Endothelial cell of umbilical vein (primary cell): ENCODE results near the gene MTG1.

Source experiments
- EZH2 ChIP-seq: IDR thresholded peaks from 2 replicates; pipeline ENCODE4 v1.6.1; 2012; ENCODE audit warnings: borderline replicate concordance, low read depth, mild to moderate bottlenecking, moderate library complexity, low read length, inconsistent platforms; ENCODE audit not compliant: severe bottlenecking
- MYC ChIP-seq: IDR thresholded peaks from one replicate; pipeline ENCODE4 v1.6.1; 2011; ENCODE audit warnings: mild to moderate bottlenecking, low read depth, low read length
- POLR2A ChIP-seq: IDR thresholded peaks from 2 replicates; pipeline ENCODE4 v1.6.1; 2012; ENCODE audit warnings: low read depth, mild to moderate bottlenecking, control low read depth, low read length
- POLR2AphosphoS5 ChIP-seq: IDR thresholded peaks from 2 replicates; pipeline ENCODE4 v1.6.1; 2012; ENCODE audit warnings: low read depth, mild to moderate bottlenecking, control low read depth, low read length, moderate library complexity; ENCODE audit not compliant: insufficient read depth
- TF ChIP-seq, protein P1 (sequence below), 2 donors: IDR thresholded peaks; 1 replicate in 1 of 2; 2 replicates in 1 of 2; pipeline ENCODE4 v1.5.1; 2011; ENCODE audit warnings: low read length in 2 of 2, mild to moderate bottlenecking in 2 of 2, moderate library complexity in 2 of 2, control low read depth in 1 of 2, inconsistent platforms in 1 of 2, low read depth in 1 of 2; ENCODE audit not compliant: insufficient read depth in 1 of 2; ENCODE audit errors: extremely low read depth in 1 of 2
- TF ChIP-seq, protein P2 (sequence below): IDR thresholded peaks from 2 replicates; pipeline ENCODE4 v1.6.1; 2011; ENCODE audit not compliant: insufficient read depth, insufficient read length

DNA sequence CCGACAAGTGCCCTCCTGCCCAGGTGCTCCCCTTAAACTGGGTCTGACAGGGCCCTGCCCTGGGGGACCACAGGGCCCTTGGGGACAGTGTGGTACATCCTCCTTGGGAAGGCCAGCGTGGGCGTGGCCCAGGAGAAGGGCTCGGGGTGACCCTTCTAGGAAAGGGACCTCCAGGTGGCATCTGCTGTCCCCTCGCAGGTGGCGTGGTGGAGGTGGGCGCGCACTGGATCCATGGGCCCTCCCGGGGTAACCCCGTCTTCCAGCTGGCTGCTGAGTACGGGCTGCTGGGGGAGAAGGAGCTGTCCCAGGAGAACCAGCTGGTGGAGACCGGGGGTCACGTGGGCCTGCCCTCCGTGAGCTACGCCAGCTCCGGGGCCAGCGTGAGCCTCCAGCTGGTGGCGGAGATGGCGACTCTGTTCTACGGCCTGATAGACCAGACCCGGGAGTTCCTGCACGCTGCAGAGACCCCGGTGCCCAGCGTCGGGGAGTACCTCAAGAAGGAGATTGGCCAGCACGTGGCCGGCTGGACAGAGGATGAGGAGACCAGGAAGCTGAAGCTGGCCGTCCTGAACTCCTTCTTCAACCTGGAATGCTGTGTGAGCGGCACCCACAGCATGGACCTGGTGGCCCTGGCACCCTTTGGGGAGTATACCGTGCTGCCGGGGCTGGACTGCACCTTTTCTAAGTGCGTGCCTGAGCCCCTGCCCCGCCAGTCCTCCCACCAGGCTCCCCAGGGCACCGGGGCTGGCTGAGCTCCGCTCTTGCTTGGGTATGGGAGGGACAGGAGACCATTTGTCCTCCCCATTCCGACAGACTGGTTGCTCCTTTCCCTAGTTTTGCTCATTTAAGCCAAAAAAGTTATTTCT lies 13.9 kb upstream of the MTG1 start:
- TF ChIP-seq POLR2AphosphoS5, result no peak
- TF ChIP-seq, protein P1, sequence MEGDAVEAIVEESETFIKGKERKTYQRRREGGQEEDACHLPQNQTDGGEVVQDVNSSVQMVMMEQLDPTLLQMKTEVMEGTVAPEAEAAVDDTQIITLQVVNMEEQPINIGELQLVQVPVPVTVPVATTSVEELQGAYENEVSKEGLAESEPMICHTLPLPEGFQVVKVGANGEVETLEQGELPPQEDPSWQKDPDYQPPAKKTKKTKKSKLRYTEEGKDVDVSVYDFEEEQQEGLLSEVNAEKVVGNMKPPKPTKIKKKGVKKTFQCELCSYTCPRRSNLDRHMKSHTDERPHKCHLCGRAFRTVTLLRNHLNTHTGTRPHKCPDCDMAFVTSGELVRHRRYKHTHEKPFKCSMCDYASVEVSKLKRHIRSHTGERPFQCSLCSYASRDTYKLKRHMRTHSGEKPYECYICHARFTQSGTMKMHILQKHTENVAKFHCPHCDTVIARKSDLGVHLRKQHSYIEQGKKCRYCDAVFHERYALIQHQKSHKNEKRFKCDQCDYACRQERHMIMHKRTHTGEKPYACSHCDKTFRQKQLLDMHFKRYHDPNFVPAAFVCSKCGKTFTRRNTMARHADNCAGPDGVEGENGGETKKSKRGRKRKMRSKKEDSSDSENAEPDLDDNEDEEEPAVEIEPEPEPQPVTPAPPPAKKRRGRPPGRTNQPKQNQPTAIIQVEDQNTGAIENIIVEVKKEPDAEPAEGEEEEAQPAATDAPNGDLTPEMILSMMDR (IDR thresholded peaks at IDR 0.05; ENCODE audit: extremely low read depth in 1 of 2, insufficient read depth in 1 of 2, low read depth in 1 of 2, low read length in 2 of 2), result no peak
- no peak for TF ChIP-seq POLR2A
- TF ChIP-seq EZH2, result no peak
- no peak for TF ChIP-seq MYC
- TF ChIP-seq, protein P2, sequence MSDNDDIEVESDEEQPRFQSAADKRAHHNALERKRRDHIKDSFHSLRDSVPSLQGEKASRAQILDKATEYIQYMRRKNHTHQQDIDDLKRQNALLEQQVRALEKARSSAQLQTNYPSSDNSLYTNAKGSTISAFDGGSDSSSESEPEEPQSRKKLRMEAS, result no peak
